GM12878 (cell line): Measurements from ENCODE around the gene PIGX. TPM values are rescaled to one million over a fixed set of nuclear protein-coding genes. Genes with fewer than 3 reads are reported as not detected.
A peak's percentile ranks its signal among the peaks of the same experiment; 100 is the strongest.

ENCODE experiments used
- BHLHE40 ChIP-seq, 2 experiments: fragments of 450-650 bp in 1 of 2; IDR thresholded peaks; 2 replicates each; pipeline ENCODE4 v1.6.1; 2011 to 2017; ENCODE audit warnings: low read depth in 2 of 2, borderline replicate concordance in 1 of 2, improper control_type of control experiment in 1 of 2, low read length in 1 of 2, mild to moderate bottlenecking in 1 of 2
- BMI1 ChIP-seq: fragments of 450-650 bp; IDR thresholded peaks from 2 replicates; pipeline ENCODE4 v1.6.1; 2016; ENCODE audit warnings: mild to moderate bottlenecking, moderate library complexity, borderline replicate concordance
- CBFB ChIP-seq: IDR thresholded peaks from 2 replicates; pipeline ENCODE4 v1.6.1; 2016; ENCODE audit warnings: antibody characterized with exemption, low read depth
- CBX3 ChIP-seq: fragments of 200-600 bp; sonication (generic); IDR thresholded peaks from 2 replicates; pipeline ENCODE4 v1.6.1; 2016; ENCODE audit warnings: low read depth, borderline replicate concordance
- E2F4 ChIP-seq: IDR thresholded peaks from 2 replicates; pipeline ENCODE4 v1.6.1; 2012; ENCODE audit warnings: low read depth, low read length, improper control_type of control experiment
- ESRRA ChIP-seq: IDR thresholded peaks from 2 replicates; pipeline ENCODE4 v1.6.1; 2012; ENCODE audit warnings: mild to moderate bottlenecking, low read length, improper control_type of control experiment
- IRF3 ChIP-seq: fragments of 450-650 bp; IDR thresholded peaks from 2 replicates; pipeline ENCODE4 v1.6.1; 2014; ENCODE audit warnings: mild to moderate bottlenecking
- KLF5 ChIP-seq: fragments of 450-650 bp; IDR thresholded peaks from 2 replicates; pipeline ENCODE4 v1.6.1; 2014; ENCODE audit warnings: mild to moderate bottlenecking; ENCODE audit not compliant: partially characterized antibody
- LARP7 ChIP-seq: fragments of 450-650 bp; IDR thresholded peaks from 2 replicates; pipeline ENCODE4 v1.6.1; 2017; ENCODE audit warnings: mild to moderate bottlenecking
- MXI1 ChIP-seq: fragments of 150-350 bp; IDR thresholded peaks from 2 replicates; pipeline ENCODE4 v1.6.1; 2011; ENCODE audit warnings: low read depth, mild to moderate bottlenecking, inconsistent platforms, low read length, improper control_type of control experiment
- PBX3 ChIP-seq: IDR thresholded peaks from 2 replicates; pipeline ENCODE4 v1.6.1; 2011; ENCODE audit warnings: mild to moderate bottlenecking, low read depth, low read length, moderate library complexity; ENCODE audit not compliant: insufficient replicate concordance
- PML ChIP-seq: IDR thresholded peaks from 2 replicates; pipeline ENCODE4 v1.6.1; 2012; ENCODE audit warnings: low read length, inconsistent platforms
- RAD21 ChIP-seq: IDR thresholded peaks from 2 replicates; pipeline ENCODE4 v1.6.1; 2011; ENCODE audit warnings: mild to moderate bottlenecking, low read depth, low read length, moderate library complexity; ENCODE audit not compliant: insufficient read depth
- SIN3A ChIP-seq: IDR thresholded peaks from 2 replicates; pipeline ENCODE4 v1.6.1; 2012; ENCODE audit warnings: low read depth, low read length, improper control_type of control experiment
- SMARCA5 ChIP-seq: fragments of 450-650 bp; IDR thresholded peaks from 2 replicates; pipeline ENCODE4 v1.6.1; 2017; ENCODE audit warnings: mild to moderate bottlenecking
- SUZ12 ChIP-seq: fragments of 200-600 bp; sonication (generic); IDR thresholded peaks from one replicate; pipeline ENCODE4 v1.6.1; 2018; ENCODE audit warnings: antibody characterized with exemption, mild to moderate bottlenecking; ENCODE audit not compliant: unreplicated experiment
- TCF12 ChIP-seq: IDR thresholded peaks from 2 replicates; pipeline ENCODE4 v1.6.1; 2011; ENCODE audit warnings: low read depth, mild to moderate bottlenecking, low read length
- TCF3 ChIP-seq: IDR thresholded peaks from 2 replicates; pipeline ENCODE4 v1.6.1; 2012; ENCODE audit warnings: low read depth, mild to moderate bottlenecking, low read length, borderline replicate concordance; ENCODE audit not compliant: insufficient read depth
- YY1 ChIP-seq: IDR thresholded peaks from 2 replicates; pipeline ENCODE4 v1.6.1; 2011; ENCODE audit warnings: low read depth, mild to moderate bottlenecking, low read length
- polyA plus RNA-seq, 11 experiments: library from polyadenylated mRNA; depleted of rRNA in 4 of 11; unstranded in 6 of 11; stranded (reverse) in 5 of 11; fragments of >200 nt; fragmentation: Nextera tagmentation in 4 of 11; fragmentation: Illumina TruSeq in 1 of 11; extraction: Ambion mirVana in 4 of 11; extraction: Trizol in 1 of 11; gene quantifications; 1 replicate in 1 of 11; 2 replicates in 10 of 11; pipeline versions ENCODE4 v1.2.1 to v1.2.3, GENCODE V29; 2011 to 2016; ENCODE audit warnings: inconsistent platforms in 2 of 11, missing spikeins in 2 of 11, low read depth in 1 of 11
- total RNA-seq, 4 experiments: library from RNA; depleted of rRNA in 3 of 4; stranded (reverse); fragments of >200 nt in 3 of 4; fragmentation: Illumina TruSeq in 1 of 4; extraction: Trizol in 1 of 4; gene quantifications; 2 replicates each; pipeline versions ENCODE4 v1.2.1 to v1.2.3, GENCODE V29; 2013 to 2021
- TF ChIP-seq, protein P1 (sequence below): fragments of 450-650 bp; IDR thresholded peaks from 2 replicates; pipeline ENCODE4 v1.6.1; 2017; ENCODE audit warnings: mild to moderate bottlenecking, moderate library complexity

Gene PIGX
- total and polyA plus RNA-seq, 10 of the 15 experiments (the other 5 are each of a cell fraction or from before 2014, with no cell fraction given) = 3.8 to 40.0 (median 22.3) TPM

DNA sequence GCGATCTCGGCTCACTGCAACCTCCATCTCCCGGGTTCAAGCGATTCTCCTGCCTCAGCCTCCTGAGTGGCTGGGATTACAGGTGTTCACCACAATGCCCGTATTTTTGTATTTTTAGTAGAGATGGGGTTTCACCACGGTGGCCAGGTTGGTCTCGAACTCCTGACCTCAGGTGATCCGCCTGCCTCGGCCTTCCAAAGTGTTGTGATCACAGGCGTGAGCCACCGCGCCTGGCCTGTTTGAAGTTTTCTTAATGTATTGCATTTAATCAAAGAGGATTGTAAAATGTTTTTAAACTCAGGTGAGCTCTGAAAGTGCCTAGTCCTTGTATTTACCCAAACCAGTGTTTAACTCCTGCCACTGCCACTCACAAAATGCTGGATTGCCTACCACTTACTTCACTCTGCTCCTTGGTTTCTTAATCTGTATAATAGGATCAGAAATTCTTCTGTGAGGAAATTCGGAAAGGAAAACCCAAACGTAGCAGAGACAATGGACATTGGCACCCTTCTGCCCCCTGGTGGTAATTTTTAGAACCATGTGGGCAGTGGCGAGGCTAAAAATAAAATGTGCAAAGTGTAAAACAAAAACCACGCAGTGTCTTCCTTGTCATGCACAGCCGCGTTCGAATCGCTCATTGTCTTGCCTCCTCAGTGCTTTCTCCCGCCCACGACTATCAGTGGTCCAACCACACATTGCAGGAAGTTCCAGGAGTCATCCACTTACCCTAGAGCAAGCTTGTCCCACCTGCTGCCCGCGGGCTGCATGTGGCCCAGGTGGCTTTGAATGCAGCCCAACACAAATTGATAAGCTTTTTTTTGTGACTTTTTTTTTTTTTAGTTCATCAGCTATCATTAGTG is 27.4 kb upstream of the PIGX start (continued):
- no peak for TF ChIP-seq E2F4
- TF ChIP-seq CBX3 = no peak
- TF ChIP-seq SIN3A = no peak
- TF ChIP-seq BMI1 = no peak
- TF ChIP-seq SUZ12 = no peak
- TF ChIP-seq RAD21 = peak; percentile 87
- peak; percentile 85 for TF ChIP-seq TCF12
- no peak for TF ChIP-seq ESRRA
- peak; percentile 55 to 69; a peak in 2 of 4 replicates for TF ChIP-seq BHLHE40 (IDR thresholded peaks at IDR 0.05; ENCODE audit: borderline replicate concordance in 1 of 2, low read depth in 2 of 2, low read length in 1 of 2)
- TF ChIP-seq LARP7 = no peak
- peak; percentile 88 for TF ChIP-seq CBFB
- TF ChIP-seq, protein P1, sequence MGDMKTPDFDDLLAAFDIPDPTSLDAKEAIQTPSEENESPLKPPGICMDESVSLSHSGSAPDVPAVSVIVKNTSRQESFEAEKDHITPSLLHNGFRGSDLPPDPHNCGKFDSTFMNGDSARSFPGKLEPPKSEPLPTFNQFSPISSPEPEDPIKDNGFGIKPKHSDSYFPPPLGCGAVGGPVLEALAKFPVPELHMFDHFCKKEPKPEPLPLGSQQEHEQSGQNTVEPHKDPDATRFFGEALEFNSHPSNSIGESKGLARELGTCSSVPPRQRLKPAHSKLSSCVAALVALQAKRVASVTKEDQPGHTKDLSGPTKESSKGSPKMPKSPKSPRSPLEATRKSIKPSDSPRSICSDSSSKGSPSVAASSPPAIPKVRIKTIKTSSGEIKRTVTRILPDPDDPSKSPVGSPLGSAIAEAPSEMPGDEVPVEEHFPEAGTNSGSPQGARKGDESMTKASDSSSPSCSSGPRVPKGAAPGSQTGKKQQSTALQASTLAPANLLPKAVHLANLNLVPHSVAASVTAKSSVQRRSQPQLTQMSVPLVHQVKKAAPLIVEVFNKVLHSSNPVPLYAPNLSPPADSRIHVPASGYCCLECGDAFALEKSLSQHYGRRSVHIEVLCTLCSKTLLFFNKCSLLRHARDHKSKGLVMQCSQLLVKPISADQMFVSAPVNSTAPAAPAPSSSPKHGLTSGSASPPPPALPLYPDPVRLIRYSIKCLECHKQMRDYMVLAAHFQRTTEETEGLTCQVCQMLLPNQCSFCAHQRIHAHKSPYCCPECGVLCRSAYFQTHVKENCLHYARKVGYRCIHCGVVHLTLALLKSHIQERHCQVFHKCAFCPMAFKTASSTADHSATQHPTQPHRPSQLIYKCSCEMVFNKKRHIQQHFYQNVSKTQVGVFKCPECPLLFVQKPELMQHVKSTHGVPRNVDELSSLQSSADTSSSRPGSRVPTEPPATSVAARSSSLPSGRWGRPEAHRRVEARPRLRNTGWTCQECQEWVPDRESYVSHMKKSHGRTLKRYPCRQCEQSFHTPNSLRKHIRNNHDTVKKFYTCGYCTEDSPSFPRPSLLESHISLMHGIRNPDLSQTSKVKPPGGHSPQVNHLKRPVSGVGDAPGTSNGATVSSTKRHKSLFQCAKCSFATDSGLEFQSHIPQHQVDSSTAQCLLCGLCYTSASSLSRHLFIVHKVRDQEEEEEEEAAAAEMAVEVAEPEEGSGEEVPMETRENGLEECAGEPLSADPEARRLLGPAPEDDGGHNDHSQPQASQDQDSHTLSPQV = no peak
- no peak for TF ChIP-seq SMARCA5
- TF ChIP-seq TCF3 = peak; percentile 83; the same call in 1 of the 2 replicates
- no peak; the same call in 1 of the 2 replicates for TF ChIP-seq IRF3
- no peak for TF ChIP-seq PBX3
- TF ChIP-seq YY1 = peak; percentile 75
- TF ChIP-seq PML = peak; percentile 65; the same call in 1 of the 2 replicates
- peak; percentile 59; the same call in 1 of the 2 replicates for TF ChIP-seq MXI1
- no peak for TF ChIP-seq KLF5
